GM19099 (cell line): ENCODE results near the gene AATF.

Experiments used
- POLR2A ChIP-seq: IDR thresholded peaks from 3 replicates; pipeline ENCODE4 v1.6.1; 2011; ENCODE audit warnings: low read depth; ENCODE audit not compliant: insufficient read length; ENCODE audit errors: extremely low read depth

Gene AATF, protein sequence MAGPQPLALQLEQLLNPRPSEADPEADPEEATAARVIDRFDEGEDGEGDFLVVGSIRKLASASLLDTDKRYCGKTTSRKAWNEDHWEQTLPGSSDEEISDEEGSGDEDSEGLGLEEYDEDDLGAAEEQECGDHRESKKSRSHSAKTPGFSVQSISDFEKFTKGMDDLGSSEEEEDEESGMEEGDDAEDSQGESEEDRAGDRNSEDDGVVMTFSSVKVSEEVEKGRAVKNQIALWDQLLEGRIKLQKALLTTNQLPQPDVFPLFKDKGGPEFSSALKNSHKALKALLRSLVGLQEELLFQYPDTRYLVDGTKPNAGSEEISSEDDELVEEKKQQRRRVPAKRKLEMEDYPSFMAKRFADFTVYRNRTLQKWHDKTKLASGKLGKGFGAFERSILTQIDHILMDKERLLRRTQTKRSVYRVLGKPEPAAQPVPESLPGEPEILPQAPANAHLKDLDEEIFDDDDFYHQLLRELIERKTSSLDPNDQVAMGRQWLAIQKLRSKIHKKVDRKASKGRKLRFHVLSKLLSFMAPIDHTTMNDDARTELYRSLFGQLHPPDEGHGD

DNA sequence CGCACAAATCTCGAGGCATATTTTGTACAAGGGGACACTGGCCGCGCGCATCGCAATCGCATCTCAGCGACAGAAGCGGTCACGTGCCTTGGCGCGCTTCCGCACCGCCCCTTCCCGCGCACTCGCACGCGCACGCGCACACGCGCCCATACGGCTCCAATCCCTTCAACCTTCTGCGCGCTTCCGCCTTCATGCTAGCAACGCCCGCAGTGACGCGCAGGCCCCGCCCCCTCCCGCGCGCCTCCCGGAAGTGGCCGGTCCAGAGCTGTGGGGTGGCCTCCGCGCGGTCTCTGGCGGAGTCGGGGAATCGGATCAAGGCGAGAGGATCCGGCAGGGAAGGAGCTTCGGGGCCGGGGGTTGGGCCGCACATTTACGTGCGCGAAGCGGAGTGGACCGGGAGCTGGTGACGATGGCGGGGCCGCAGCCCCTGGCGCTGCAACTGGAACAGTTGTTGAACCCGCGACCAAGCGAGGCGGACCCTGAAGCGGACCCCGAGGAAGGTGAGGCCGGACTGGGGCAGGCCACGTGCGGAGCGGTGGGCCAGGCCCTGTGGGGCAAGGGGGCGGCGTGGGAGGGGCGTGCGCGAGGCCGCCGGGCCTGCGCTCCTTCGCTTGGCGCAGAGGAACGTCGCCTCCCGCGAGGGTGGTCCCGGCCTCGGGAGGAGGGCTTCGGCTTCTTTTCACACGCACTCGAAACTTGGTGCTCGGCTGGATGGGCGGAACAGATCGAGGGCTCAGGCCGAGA is at the start of gene AATF:
TSS of gene AATF (plus strand) at position 238 of the 744 bp plus-strand sequence. CDS start at position 410, 172 bp downstream.
- peak; percentile 95 for TF ChIP-seq POLR2A

DNA sequence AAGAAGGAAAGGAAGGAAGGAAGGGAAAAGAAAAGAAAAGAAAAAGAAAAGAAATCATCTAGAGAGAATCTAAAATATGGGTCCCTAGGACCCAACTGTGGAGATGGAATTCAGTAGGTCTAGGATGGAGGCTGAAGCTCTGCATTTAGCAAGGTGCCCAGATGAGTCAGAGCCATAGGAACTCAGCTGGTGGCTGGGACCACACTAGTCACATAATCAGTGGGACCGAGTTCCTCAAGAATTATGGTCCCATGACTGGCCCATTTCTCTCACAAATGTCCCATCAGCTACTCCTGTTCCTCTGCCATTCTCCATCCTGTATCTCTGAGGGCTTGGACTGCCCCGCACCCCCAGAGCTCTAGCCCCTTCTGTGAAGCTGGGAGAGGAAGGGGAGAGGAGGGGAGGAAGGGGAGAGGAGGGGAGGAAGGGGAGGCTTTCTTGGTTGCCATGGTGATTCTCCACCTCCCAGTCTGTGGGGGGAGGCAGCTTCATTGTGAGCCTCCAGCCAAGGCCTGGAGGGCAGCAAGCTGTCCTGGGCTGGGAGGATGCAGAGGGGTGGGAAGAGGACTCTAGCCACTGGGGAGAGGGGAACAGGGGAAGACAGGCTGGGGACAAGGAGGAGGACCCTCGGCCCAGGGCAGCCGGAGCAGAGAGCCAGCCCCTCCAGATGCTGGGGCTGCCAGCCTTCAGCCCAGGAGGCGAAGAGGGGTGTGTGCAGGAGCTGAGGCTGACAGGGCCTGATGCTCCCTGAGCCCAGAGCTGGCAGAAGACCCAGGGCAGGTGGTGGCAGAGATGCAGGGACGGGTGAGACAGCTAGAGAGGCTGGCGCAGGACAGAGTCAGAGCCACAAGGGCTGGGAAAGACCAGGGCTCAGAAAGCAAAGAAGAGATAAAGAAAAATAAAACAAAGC is 49.2 kb upstream of the AATF start:
- no peak for TF ChIP-seq POLR2A

DNA sequence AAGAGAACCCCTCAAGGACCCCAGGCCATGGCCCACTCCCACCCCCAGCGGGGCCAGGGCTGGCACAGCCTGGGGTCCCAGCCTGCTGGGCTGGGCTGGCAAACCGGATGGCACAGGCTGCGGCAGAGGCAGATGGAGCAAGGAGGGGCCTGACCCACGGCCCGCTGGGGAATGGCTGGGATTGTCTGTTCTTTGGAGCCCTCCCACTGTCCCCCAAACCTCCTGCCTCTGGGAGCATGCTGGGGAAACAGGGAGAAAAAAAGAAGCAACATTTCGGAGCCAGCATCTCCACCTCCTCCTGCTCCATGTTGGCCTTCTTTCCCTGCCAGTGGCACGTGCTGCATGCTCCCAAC is 48.6 kb upstream of the AATF start:
- no peak for TF ChIP-seq POLR2A

DNA sequence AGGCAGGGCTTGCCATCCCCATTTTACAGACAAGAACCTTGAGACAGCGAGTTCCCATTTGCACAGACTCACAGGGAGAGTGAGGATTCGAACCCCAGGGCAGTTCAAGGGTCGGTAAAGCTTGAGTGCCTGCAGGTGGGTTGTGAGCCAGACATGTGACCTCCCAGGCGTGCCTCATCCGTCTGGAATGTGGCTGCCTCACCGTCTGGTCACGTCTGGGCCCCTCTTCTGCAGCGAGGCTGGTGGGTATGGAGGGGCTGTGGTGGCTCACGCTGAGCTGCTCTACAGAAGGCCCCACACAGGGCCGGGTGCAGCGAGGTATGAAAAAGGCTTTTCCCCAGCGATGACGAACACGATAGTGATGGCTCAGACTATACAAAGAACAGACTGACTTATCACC is 47.2 kb upstream of the AATF start:
- TF ChIP-seq POLR2A, result no peak

DNA sequence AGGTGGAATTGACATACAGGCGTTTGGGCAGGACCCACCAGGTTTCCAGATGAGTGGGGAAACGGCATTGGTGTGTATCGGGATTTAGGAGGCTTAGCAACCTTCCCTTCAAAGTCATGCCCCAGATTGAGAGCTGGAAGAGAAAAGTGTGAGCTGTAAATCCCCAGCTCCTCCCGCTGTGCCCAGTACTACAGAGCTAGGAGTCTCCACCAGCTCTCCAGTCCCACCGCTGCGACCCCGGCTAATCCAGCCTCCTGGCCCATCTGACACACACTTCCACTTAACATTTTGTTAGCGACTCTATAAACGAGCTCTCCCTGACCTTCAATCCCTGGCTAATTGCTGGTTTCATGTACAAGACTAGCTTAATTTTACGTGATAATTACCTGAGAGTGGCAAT is 41.3 kb upstream of the AATF start:
- no peak for TF ChIP-seq POLR2A

DNA sequence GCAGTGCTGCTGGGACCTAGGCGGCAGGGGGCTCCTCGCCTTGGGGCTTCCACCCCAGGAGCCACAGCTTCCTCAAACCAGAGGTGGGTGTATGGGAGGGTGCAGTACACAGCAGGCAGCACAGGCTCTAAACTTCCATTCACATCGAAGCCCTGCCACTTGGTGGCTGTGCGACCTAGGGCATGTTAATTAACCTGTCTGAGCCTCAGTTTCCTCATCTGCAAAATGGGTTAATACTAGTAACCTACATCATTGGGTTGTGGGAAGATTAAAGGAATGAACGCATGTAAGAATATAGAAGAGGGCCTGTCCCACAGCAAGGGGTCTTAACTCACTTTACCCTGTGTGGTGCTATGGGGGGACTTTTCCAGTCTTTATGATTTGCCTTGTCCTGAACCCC is 38.2 kb upstream of the AATF start:
- TF ChIP-seq POLR2A, result no peak

DNA sequence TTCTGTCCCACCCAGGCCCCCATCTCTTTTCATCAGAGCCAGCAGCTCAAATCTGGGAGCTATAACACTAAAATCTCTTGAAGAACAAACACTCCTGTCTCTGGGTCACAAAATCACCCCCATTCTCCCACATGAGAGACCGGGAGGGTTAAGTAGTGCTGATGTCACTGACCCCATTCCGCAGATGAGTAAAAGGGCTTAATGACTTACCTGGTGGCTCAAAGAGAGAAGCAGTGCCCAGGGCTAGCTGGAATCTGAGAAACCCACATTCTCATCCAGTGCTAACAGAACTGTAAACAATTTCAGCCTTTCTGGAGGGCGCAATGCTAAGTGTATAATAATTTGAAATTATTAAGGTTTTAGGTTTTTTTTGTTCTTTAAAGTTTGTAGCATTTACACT is 37.8 kb upstream of the AATF start:
- TF ChIP-seq POLR2A, result no peak

DNA sequence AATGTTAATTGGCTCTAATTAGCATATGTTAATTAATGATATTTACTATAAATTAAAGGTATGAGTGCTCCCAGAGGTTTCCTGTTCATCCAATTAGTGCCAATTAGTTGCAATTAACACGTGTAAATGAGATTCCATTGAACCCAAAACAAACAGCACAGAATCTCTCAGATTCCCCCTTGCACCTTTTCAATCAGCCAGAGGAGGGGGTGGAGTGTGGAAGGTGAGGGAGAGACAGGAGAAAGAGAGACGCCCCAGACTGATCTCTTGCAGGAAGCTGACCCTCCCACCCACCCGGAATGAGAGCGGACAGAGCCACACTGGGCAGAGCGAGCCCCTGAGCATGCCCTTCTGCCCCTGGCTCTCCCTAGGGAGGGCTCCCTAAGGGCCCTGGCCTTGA is 35.6 kb upstream of the AATF start:
- TF ChIP-seq POLR2A, result no peak

DNA sequence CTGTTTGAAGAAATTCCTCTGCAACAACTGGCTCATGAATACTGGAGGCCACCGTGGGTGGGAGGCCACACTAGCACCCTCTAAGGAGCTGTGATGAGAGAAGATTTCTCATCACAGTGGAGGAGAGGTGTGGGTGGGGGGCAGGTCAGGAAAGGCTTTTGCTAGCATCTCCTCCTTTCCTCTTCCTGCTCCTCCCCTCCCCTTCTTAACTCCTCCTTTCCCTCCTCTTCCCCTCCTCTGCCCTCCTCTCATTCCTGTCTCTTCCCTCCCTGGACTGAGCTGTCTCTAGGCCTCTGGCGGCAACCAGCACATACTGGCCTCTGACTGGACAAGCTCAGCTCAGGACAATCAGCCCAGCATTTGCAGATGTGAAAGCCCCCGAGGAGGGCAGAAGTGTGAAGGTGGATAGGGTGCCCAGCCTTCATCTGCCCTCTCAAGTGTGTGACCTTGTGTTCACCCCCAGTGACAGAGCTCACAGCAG is 30.5 kb upstream of the AATF start:
- TF ChIP-seq POLR2A, result no peak

DNA sequence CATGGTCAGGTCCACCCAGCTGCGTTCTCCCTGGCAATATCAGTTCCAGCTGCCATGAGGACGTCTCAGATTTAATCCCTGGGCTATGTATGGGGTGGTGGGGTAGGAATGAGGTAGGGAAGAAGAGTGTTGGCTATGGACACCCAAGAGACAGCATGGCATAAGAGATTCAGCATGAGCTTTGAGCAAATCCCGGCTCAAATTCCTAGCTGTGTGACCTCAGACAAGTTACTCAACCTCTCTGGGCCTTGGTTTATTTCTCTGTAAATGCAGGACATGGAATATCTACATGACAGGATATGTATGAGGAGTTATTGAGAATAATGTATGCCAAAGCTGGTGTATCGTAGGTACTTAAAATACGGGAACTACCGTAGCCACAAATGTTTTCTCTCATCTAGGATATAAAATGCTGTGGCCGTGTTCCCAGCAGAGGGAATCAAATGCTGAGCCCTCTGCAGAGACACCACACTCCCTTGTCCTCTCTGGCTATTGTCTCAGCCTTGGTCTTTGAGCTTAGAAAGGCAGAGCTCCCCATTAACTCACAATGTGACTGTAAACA is 29.3 kb upstream of the AATF start:
- no peak for TF ChIP-seq POLR2A

DNA sequence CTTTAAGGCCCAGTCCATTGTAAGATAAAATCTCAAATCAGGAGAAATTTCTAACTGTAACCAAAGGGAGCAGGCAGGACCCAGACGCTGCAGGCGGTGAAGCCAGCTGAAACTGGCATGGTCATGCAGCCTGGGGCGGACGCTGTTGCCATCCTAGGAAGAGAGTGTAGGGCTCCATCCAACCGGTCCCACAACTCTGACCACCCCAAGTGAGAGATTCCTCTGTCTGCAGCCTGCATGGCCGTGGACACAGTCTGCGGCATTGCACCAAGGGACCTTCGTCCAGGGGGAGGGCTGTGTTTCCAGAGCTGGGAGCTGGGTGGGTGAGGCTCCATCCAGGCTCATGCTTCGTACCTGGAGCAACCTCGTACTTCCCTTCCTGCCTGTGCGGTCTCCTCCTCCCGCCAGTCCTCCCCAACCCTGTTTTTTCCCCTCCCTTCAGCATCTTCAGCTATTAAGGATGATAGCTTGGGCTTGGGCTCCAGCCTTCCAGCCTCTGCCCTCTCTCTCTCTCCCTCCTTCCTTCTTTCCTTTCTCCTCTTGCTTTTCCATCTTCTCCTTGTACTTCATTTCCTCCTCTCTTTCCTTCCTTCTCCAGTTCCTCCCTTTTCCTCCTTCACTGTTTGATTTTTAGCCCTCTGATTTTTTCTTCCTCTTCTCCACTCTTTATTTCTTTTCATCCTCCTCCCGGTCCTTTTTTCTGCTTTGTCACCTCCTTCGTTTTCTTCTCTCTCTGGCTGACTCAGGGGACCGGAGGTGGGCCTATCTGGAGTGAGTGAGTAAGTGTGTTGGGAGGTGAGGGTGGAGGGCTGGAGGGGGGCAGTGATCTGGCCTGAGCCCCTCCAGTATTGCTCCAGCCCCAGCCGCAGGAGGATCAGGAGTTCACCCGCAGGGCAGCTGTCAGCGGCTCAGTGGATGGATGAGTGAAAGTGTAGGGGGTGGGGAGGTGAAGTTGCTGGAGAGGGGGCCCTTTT is 28.4 kb upstream of the AATF start:
- TF ChIP-seq POLR2A, result no peak

DNA sequence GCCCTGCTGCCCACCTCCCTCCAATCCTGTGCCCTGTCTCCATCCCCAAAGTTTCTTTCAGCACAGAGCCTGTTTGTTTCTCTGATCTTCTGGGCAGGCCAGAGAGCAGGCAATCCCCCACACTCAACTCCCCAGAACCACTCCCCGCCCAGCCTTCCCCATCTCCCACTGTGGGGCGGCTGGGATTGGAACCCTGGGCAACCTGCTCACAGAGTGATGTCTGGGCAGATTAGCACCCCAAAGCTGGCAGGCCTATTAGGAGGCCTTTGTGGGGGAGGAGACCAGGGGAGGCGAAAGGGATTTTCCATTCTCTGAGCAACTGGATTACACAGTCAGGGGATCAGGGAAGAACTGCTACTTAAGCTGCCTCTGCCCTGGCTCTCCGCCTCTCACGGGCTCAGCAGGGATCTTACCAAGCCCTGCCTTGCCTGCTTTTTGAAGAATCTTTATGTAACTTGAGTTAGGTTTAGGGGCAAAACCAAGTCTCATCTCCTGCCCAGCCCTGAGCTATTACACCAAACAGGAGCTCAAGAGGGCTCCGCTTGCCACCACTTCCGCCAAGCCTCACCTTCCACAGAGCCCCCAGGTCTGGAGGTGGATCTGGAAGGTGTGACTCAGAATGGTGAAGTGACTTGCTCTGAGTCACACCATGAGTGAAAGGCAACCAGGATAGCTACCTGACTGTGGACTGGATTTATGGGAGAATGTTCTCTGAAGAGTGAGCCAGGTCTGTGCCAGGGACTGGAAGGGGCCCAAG is 27.5 kb upstream of the AATF start:
- no peak for TF ChIP-seq POLR2A

DNA sequence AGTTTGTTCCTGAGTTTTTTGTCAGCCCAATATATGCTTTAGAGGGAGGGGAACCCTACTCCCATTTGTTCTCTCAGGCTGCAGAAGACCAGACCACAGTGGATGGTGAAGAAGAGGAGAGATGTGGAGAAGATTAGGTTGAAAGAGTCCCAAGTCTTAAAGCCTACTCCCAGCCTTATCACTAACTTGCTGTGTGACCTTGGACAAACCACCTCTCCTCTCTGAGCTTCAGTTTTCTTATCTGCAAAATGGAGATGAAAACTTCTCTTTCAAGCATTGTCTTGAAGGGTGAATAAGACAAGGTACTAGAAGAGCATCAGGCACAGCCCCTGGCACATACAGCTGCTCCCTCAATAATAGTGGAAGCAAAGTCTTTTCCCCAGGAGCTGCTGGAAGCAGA is 26.6 kb upstream of the AATF start:
- no peak for TF ChIP-seq POLR2A

DNA sequence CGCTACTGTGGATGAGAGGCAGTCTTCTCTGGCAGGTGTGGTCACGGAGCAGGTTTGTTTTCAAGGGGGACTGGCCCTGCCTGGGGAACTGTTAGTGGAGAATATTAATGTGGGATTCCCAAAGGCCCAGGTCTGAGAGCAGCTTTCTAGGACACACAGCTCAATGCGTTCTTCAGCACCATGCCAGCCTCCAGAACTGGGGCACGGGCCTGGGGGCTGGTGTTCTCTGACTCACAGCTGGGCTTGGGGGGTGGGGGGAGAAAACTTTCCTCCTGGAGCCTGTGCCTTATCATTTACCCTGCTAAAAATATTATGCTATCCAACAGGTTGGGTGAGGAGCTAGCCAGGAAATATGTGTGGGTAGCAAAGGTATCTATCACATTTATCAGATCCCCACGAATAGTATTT is 24.9 kb upstream of the AATF start:
- TF ChIP-seq POLR2A, result no peak
